Activated naive CD8-positive, alpha-beta T cell treated with anti-CD3 and anti-CD28 coated beads, Interleukin-2, amount 10 ng/mL, durations not matched to agents 7 days and 5 days (primary cell): Measurements from ENCODE around the gene PTGES. TPM values are rescaled to one million over a fixed set of nuclear protein-coding genes. Genes with fewer than 3 reads are reported as not detected.
"Not testable (repeated sequence)": the region's sequence is repeated elsewhere in the genome, so short reads cannot be mapped to it uniquely, and the experiment has no call there.

Source experiments
- ATAC-seq: fragments of 150-1000 bp; cut with Tn5 transposase; one replicate; pipeline ENCODE4 v1.10.0; 2021; ENCODE audit warnings: low read depth, moderate library complexity
- POLR2A ChIA-PET: fragments of 350-600 bp; sonication (Branson Sonifier 250); formaldehyde crosslinking; loops from one replicate; lab custom pipeline; 2021; ENCODE audit warnings: antibody characterized with exemption; lab: Charles Lee
- DNase-seq: peaks from one replicate; pipeline ENCODE4 v3.0.0; 2021
- H3K27ac Mint-ChIP-seq: one replicate; pipeline ENCODE4 v1.8.0; 2022; ENCODE audit warnings: mild to moderate bottlenecking, mixed read lengths
- H3K27me3 Mint-ChIP-seq: one replicate; pipeline ENCODE4 v1.8.0; 2022; ENCODE audit warnings: mild to moderate bottlenecking, moderate library complexity, mixed read lengths
- H3K36me3 Mint-ChIP-seq: one replicate; pipeline ENCODE4 v1.8.0; 2021; ENCODE audit warnings: mild to moderate bottlenecking, mixed read lengths
- H3K4me1 Mint-ChIP-seq: one replicate; pipeline ENCODE4 v1.8.0; 2021; ENCODE audit warnings: mixed read lengths
- H3K4me3 Mint-ChIP-seq: one replicate; pipeline ENCODE4 v1.8.0; 2022; ENCODE audit warnings: mild to moderate bottlenecking, moderate library complexity, mixed read lengths
- H3K9me3 Mint-ChIP-seq: one replicate; pipeline ENCODE4 v1.8.0; 2021; ENCODE audit warnings: mixed read lengths
- total RNA-seq, 2 experiments: library from RNA; stranded (reverse); gene quantifications; one replicate each; pipeline ENCODE4 v1.2.3, GENCODE V29; 2021

Gene PTGES, protein sequence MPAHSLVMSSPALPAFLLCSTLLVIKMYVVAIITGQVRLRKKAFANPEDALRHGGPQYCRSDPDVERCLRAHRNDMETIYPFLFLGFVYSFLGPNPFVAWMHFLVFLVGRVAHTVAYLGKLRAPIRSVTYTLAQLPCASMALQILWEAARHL
- not detected for total RNA-seq

- ATAC-seq (peak; percentile 75), DNase-seq (peak; percentile 71)
- POLR2A ChIA-PET, result interaction anchor here (0.6 kb wide), 1 partner anchor 307 kb away, joined by 3 read pairs; no protein-coding TSS in a partner anchor
- Mint-ChIP-seq H3K9me3 (no peaks in the 10 kb centered on the region), H3K27me3 (peaks cover 18% of the 10 kb centered on the region), H3K4me1 (peaks cover 13% of the 10 kb centered on the region), H3K36me3 (no peaks in the 10 kb centered on the region), H3K4me3 (peak within 1 kb of the TSS; percentile 15), H3K27ac (no peak within 1 kb of the TSS)
Measured at GRCh38 chr9:129752900-129753729, at the start of gene PTGES. PTGES (minus strand) TSS chr9:129753042; CDS start chr9:129753012, 30 bp downstream.

- no peaks in the 10 kb centered on the region for H3K9me3 Mint-ChIP-seq
- ATAC-seq, result no peak
- POLR2A ChIA-PET, result interaction anchor here (0.6 kb wide), 1 partner anchor 85 kb away, joined by 3 read pairs; no protein-coding TSS in a partner anchor
- H3K4me1 Mint-ChIP-seq, result peaks cover 21% of the 10 kb centered on the region
- H3K27me3 Mint-ChIP-seq, result no peaks in the 10 kb centered on the region
- H3K36me3 Mint-ChIP-seq, result peaks cover 18% of the 10 kb centered on the region
- H3K4me3 Mint-ChIP-seq, result peak overlapping the region; percentile 58
- peak overlapping the region; percentile 25 for H3K27ac Mint-ChIP-seq
- DNase-seq, result no peak
Measured at GRCh38 chr9:129801504-129801903, 48.7 kb upstream of the PTGES start.

DNA sequence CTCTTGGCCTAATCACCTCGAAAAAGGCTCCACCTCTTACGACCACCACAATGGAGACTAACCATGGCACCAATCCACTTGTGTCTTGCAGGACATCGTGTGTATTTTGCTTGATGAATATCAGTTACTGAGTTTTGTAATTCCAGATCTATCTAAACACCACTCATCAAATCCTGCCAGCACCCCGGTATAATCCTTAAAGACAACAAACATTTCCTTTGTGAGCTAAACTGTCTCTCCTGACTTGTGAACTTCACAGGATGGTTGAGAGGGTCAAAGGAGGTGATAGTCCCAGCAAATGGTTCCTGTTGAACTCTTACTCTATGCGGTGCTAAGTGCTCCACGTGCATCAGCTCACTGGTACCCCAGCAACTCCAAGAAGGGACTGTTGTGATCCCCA, 46.1 kb upstream of the PTGES start:
- H3K4me3 Mint-ChIP-seq, result no peak overlapping the region
- H3K4me1 Mint-ChIP-seq, result peaks cover 8% of the 10 kb centered on the region
- DNase-seq, result no peak
- H3K27ac Mint-ChIP-seq, result no peak overlapping the region
- POLR2A ChIA-PET, result no interaction called here
- peaks cover 2% of the 10 kb centered on the region for H3K36me3 Mint-ChIP-seq
- no peaks in the 10 kb centered on the region for H3K9me3 Mint-ChIP-seq
- H3K27me3 Mint-ChIP-seq, result no peaks in the 10 kb centered on the region
- no peak for ATAC-seq

- not testable (repeated sequence) for H3K9me3 Mint-ChIP-seq, H3K27me3 Mint-ChIP-seq, H3K4me1 Mint-ChIP-seq, H3K4me3 Mint-ChIP-seq, ATAC-seq, H3K36me3 Mint-ChIP-seq, H3K27ac Mint-ChIP-seq, DNase-seq
- POLR2A ChIA-PET, result interaction anchor here (0.7 kb wide), 1 partner anchor 11 kb away, joined by 3 read pairs; no protein-coding TSS in a partner anchor
Measured at GRCh38 chr9:129796029-129796428, 43.2 kb upstream of the PTGES start.

GRCh38 chr9:129794549-129794948, 41.7 kb upstream of the PTGES start:
- Mint-ChIP-seq H3K4me3 (no peak overlapping the region), H3K27ac (no peak overlapping the region), H3K36me3 (no peaks in the 10 kb centered on the region), H3K4me1 (peaks cover 7% of the 10 kb centered on the region), H3K27me3 (peaks cover 2% of the 10 kb centered on the region), H3K9me3 (no peaks in the 10 kb centered on the region)
- DNase-seq (no peak), ATAC-seq (no peak)
- POLR2A ChIA-PET, result interaction anchor here (0.9 kb wide), 1 partner anchor 57 kb away, joined by 6 read pairs; no protein-coding TSS in a partner anchor

- ATAC-seq (no peak), DNase-seq (no peak)
- Mint-ChIP-seq H3K27ac (no peak overlapping the region), H3K4me3 (no peak overlapping the region), H3K4me1 (peaks cover 7% of the 10 kb centered on the region), H3K36me3 (no peaks in the 10 kb centered on the region), H3K9me3 (no peaks in the 10 kb centered on the region), H3K27me3 (peaks cover 20% of the 10 kb centered on the region)
- POLR2A ChIA-PET, result no interaction called here
Measured at GRCh38 chr9:129786481-129786880, 33.6 kb upstream of the PTGES start.

DNA sequence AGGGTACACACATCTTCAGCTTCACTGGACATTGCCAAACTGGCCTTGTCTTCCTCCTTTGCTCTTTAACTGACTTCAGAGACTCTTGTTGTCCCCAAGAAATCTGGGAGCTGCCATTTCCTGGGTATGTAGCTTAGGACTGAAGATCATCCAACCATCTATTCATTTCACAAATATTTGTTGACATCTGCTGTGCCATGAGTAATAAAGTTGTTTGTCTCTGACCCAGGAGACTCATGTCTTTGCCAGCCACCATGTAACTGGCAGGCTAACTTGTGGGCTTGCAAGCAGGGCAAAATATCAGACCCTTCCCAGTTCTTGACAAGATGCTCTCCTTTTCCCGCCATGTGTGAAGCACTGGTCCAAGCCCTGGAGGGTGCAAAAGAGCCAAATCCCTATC, 33.0 kb upstream of the PTGES start:
- ATAC-seq, result no peak
- DNase-seq, result no peak
- peaks cover 20% of the 10 kb centered on the region for H3K27me3 Mint-ChIP-seq
- no peak overlapping the region for H3K4me3 Mint-ChIP-seq
- H3K36me3 Mint-ChIP-seq, result no peaks in the 10 kb centered on the region
- peaks cover 7% of the 10 kb centered on the region for H3K4me1 Mint-ChIP-seq
- no peak overlapping the region for H3K27ac Mint-ChIP-seq
- no peaks in the 10 kb centered on the region for H3K9me3 Mint-ChIP-seq
- POLR2A ChIA-PET, result interaction anchor here (0.5 to 0.6 kb wide), 2 partner anchors 10 to 48 kb away, joined by 3 read pairs; no protein-coding TSS in a partner anchor

DNA sequence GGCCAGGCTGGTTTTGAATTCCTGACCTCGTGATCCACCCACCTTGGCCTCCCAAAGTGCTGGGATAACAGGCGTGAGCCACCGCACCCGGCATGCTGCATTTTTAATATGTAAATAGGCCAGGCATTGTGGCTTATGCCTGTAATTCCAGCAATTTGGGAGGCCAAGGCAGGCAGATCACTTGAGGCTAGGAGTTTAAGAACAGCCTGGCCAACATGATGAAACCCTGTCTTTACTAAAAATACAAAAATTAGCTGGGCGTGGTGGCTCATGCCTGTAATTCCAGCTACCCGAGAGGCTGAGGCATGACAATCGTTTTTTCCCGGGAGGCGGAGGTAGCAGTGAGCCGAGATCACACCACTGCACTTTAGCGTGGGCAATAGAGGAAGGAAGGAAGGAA, 32.1 kb upstream of the PTGES start:
- H3K4me1 Mint-ChIP-seq, DNase-seq, H3K36me3 Mint-ChIP-seq, ATAC-seq, H3K9me3 Mint-ChIP-seq, H3K4me3 Mint-ChIP-seq, H3K27ac Mint-ChIP-seq, POLR2A ChIA-PET: not testable (repeated sequence)
- peaks cover 18% of the 10 kb centered on the region for H3K27me3 Mint-ChIP-seq

DNA sequence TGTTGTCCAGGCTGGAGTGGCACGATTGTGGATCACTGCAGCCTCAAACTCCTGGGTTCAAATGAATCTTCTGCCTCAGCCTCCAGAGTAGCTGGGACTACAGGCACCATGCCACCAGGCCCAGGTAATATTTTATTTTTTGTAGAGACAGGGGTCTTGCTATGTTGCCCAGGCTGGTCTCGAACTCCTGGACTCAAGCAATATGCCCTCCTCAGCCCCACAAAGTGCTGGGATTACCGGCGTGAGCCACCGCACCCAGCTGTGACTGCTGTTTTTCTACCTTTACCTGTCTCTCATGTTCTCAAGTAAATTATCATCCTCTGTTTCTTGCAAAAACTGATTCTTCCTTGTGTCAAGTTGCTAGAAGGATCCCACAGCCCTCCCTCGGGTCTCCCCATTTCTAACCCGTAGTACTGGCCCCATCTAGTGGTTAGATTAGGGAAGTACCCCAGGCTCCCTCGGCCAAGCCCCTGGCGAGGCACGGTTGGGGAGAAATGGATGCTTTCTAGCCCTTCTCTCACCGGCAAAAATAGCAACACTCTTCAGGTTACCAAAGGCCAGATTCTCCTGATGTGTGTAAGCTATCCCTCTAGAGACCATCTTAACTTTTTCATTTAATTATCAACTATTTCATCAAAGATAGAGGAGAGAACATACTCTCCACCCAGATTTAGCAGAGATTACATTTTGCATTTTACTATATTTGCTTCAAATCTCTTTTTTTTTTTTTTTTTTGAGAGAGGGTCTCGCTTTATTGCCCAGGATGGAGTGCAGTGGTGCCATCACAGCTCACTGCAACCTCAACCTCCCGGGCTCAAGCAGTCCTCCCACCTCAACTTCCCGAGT, 30.9 kb upstream of the PTGES start:
- Mint-ChIP-seq H3K4me1 (no peaks in the 10 kb centered on the region), H3K27me3 (peaks cover 19% of the 10 kb centered on the region), H3K9me3 (no peaks in the 10 kb centered on the region), H3K27ac (no peak overlapping the region), H3K36me3 (no peaks in the 10 kb centered on the region), H3K4me3 (no peak overlapping the region)
- POLR2A ChIA-PET, result interaction anchor here (0.7 to 0.9 kb wide), 2 partner anchors 57 to 144 kb away, joined by 3 to 4 read pairs; no protein-coding TSS in a partner anchor
- ATAC-seq, result peak; percentile 93
- DNase-seq, result peak; percentile 65

DNA sequence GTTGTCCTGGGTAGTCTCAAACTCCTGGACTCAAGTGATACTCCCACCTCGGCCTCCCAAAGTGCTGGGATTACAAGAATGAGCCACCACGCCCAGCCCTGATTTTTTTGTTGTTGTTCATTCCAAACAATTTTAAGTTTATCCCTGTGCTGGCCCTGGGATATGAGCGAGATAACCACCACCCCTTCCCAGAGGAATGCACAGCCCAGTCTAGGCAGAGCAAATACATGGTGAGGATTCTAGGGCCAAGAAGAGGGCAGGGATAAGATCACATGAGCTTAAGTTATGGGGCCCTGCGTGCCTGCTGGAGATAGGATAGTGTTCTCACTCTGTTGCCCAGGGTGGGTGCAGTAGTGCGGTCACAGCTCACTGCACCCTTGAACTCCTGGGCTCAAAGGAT, 29.1 kb upstream of the PTGES start:
- H3K4me1 Mint-ChIP-seq, result peaks cover 9% of the 10 kb centered on the region

GRCh38 chr9:129781131-129781530, 28.3 kb upstream of the PTGES start:
- Mint-ChIP-seq H3K4me1 (peaks cover 13% of the 10 kb centered on the region), H3K4me3 (no peak overlapping the region), H3K27me3 (peaks cover 15% of the 10 kb centered on the region), H3K27ac (no peak overlapping the region), H3K36me3 (no peaks in the 10 kb centered on the region), H3K9me3 (no peaks in the 10 kb centered on the region)
- ATAC-seq (no peak), DNase-seq (no peak)
- POLR2A ChIA-PET, result no interaction called here

More for the DNA sequence above, 29.1 kb upstream of the PTGES start:
- Mint-ChIP-seq H3K27me3 (peaks cover 19% of the 10 kb centered on the region), H3K27ac (no peak overlapping the region), H3K4me3 (no peak overlapping the region), H3K36me3 (no peaks in the 10 kb centered on the region), H3K9me3 (no peaks in the 10 kb centered on the region)
- POLR2A ChIA-PET, result no interaction called here
- no peak for ATAC-seq
- no peak for DNase-seq

GRCh38 chr9:129779560-129780190, 26.8 kb upstream of the PTGES start:
- Mint-ChIP-seq H3K4me1 (peaks cover 13% of the 10 kb centered on the region), H3K9me3 (no peaks in the 10 kb centered on the region), H3K4me3 (no peak overlapping the region), H3K36me3 (no peaks in the 10 kb centered on the region), H3K27me3 (peaks cover 17% of the 10 kb centered on the region), H3K27ac (no peak overlapping the region)
- DNase-seq, result no peak
- POLR2A ChIA-PET, result no interaction called here
- ATAC-seq, result no peak

GRCh38 chr9:129778469-129778868, 25.6 kb upstream of the PTGES start:
- ATAC-seq (no peak), DNase-seq (no peak)
- peaks cover 13% of the 10 kb centered on the region for H3K4me1 Mint-ChIP-seq
- no peaks in the 10 kb centered on the region for H3K36me3 Mint-ChIP-seq
- H3K9me3 Mint-ChIP-seq, result no peaks in the 10 kb centered on the region
- POLR2A ChIA-PET, result no interaction called here
- no peak overlapping the region for H3K27ac Mint-ChIP-seq
- no peak overlapping the region for H3K4me3 Mint-ChIP-seq
- peaks cover 21% of the 10 kb centered on the region for H3K27me3 Mint-ChIP-seq
